G401 (cell line): ENCODE measurements around the gene PLEKHA7. TPM values are rescaled to one million over a fixed set of nuclear protein-coding genes. Genes with fewer than 3 reads are reported as not detected.

Source experiments
- DNase-seq: peaks from one replicate; pipeline ENCODE4 v3.0.0-alpha.2; 2015; ENCODE audit warnings: low spot score
- in situ Hi-C: cut with HindIII; loops from 2 replicates; pipeline ENCODE4 v1.10.0; 2016; ENCODE audit warnings: low sequenced_read_pairs, mixed read lengths
- total RNA-seq: library from RNA; depleted of rRNA; stranded (reverse); fragments of >200 nt; shearing (Covaris generic); gene quantifications from 2 replicates; pipeline ENCODE4 v1.2.3, GENCODE V29; 2014

The PLEKHA7 gene
- total RNA-seq, 1 experiment from 2014 or later, result 0.03 TPM

DNA sequence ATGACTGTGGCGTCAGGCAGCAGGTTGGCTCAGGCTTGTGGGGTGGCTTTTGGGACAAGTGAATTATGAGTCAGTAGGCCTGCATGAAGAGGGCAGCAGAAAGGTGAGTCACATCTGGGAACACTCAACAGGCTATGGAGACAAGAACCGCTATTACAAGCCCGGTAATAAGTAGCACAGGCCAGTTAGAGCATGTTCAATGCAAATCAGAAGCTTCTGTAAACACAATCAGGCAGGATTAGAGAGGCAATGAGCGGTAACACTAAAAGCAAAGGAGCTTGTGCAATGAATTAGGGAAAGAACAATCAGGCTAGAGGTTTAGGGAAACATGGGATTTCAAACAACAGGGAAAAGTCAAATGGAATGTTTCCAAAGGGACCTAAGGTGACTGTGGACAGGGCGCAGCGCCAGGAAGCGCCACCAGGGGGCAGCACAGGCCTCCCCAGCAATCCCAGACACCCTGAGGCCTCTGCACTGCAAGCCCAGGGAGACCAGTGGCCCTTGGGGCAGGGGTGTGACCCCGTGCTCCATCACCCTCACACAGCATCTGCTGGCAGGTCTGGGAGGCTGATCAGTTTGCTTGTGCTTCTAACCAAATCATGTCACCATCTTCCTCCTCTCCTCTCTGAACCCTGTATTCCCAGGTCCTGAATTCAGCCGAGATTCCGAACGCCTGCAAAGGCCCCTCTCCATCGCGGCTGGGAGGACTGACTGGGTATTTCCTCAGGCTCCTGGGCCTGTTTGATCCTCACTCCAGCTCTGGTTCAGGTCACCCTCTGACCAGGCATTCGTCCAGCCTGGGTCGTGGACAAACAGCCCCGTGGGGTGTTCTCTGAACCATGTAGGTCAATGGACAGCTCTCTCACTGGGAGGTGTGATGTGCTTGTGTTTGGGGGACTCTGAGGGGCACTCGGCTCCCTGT is 225.8 kb downstream of the PLEKHA7 start:
- in situ Hi-C loops, result no loop called here
- peak; percentile 35 for DNase-seq

DNA sequence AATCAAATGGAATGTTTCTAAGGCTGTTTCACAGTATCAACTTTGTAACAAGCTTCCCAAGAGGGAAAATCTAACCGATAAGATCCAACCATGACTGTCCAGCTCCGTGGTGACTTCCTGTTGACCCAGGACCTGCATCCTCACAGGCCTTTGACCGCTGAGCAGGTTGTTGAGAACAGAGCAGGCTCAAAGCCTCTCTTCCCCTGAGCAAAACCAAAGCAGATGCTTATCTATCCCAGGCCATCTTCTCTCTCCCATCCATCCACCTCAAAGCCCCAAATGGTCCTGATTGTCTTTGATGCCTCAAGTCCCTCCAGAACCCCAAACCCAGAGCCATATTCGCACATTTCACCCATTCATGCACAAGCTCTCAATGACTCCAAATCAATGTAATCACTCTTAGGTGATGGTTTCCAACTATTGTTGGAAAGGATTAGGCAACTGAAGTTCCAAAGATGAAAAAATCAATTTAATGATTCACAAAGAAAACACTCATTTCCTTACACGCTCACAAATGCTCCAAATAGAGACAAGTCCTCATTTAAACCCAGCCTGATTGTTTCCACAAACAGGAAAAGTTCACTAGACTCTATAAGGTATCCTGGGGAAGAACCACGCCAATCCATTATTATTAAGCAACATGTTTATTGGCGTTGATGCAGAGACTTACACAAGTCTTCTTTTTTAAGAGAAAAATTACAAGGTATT is 227.0 kb downstream of the PLEKHA7 start:
- in situ Hi-C loops, result no loop called here
- no peak for DNase-seq

DNA sequence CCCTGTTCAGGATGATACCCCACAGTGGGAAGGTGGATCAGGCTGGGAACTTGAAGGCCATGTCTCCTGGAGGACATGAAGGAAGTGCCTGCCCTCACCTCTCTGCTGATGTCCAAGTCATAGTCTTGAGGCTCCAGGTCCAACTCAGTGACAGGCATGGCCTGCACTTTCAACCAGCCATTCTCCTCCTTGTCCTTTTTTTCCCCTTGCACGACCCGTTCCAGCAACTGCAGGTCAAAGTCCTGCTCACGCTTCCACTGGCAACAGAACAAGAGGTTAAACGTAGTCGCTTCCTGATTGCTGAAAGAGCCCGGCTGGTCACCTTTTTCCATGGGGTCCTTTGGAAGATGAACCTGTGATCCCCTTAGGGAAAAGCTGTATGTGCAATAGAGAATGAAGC is 228.1 kb downstream of the PLEKHA7 start:
- DNase-seq, result no peak
- in situ Hi-C loops, result no loop called here

DNA sequence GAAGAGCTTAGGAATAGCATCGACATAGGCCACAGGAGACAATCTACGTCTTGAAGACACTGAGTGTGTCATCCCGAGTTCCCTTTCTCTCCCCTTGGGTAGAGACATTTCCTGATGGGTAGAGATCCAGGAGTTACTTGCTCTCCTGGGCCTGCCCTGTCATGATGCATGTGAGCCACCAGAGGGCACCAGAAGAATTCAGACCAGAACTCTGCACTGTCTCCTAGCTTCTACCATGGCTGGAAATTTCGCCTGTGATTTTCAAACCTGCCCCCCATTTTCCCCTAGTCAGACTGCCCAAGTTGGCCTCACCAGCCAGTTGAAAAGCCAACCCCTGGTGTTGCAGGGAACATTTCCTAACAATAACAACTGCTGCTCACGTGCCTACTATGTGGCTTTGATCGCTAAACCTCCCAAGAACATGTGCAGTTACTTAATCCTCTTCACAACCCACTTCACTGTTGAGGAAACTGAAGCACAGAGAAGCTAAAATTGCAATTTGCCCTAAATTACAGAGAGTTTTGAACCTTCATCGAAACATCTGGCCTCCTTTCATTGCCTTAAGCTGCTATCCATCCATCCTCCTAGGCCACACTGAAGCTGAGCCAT is 228.6 kb downstream of the PLEKHA7 start:
- DNase-seq, result peak; percentile 76
- in situ Hi-C loops, result no loop called here

DNA sequence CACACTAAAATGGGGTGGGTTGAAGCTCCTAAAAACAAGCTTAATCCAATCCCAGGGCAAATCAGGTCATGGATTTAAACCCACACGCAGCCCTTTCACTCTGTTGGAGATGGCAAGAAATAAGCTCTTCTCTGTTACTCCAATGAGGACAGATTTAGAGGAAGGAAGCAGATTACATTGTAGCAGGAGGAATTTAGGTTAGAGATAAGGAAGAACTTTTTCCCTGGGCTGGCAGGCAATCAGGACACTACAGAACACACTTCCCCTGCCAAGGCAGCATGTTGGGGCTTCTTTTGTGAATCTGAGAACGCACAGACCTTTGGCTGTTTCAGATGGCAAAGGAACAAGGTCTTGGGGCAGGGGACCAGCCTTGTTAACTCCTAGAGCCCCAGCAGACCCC is 229.5 kb downstream of the PLEKHA7 start:
- in situ Hi-C loops, result no loop called here

DNA sequence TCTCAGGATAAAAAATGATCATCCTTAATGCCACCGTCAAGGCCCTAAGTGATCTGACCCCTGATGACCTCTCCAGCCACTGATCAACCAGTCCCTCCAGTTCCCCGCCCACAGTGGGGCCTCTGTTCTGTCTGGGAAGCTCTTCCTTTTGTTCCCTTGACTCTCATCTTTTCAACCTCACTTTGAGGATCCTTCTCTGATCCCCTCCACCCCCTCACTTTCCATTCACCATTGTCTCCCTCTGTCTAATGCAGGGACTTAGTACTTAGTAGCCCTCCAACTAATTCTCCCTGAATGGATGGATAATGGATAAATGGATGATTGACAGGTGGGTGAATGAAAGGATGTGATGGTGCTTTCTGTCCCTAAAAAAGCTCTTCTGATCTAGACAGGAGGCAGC is 230.1 kb downstream of the PLEKHA7 start:
- no peak for DNase-seq
- in situ Hi-C loops, result no loop called here

More for the DNA sequence above, 229.5 kb downstream of the PLEKHA7 start:
- DNase-seq, result no peak

DNA sequence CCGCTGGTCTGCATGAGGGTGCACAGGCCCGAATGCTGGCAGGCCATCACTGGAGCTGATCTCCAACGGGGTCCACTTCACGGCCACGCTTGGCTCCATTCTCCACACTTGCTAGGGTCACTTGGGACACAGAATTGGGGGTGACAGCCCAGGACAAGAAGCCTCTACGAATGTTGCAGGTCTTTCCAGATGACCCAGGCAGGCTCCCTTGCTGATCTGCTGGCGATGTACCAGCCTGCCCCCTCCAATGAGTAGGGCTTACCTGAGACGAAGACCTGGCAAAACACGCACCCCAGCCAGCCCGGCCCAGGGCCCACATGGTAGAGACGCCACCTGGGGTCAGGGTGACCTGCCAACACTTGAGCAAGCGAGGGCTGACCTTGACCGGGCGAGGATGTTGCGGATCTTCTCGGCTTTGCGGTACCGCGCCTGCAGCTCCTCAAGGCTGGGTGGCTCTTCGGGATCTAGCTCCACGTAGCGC is 230.9 kb downstream of the PLEKHA7 start:
- in situ Hi-C loops, result no loop called here
- no peak for DNase-seq

DNA sequence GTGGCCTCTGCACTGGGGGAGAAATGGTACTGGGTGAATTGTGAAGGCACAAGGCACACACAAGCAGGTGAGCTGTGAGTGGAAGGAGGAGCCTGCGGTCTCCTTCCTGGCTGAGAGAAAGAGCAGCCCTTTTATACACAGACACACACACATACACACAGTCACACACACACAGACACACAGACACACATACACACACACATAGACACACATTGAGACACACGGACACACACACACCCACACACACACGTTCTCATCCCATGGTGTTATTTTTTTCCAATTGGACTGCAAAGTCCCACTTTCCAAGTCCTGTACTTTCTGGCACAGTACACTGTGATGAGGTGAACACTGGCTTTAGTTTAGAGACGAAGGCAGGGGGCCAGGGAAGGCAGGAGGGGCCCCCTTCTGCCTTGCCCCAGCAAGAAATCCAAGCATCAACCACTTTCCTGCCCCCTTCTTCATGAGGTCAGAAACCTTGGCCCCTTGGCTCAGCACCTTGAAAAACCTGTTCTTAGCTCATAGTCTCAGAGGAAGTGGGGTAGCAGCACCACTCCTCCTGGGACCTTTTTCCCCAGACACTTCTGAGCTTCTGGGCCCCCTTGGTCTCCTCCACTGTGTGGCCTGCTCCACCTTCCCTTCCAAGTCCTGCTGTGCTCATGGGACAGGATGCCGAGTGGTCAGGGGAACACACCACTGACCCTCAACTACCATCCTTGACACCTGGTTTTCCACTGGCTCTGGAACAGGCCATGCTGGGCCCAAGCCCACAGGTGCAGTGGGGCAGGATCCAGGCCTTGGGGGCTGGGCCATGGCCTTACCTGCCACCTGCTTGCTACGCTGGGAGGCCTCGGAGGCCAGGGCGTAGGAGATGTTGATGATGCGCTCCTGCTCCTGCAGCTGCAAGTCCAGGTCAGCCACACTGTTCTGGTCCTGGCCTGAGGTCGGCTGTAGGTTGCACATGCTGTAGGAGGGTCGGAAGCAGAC is 232.0 kb downstream of the PLEKHA7 start:
- DNase-seq, result no peak
- in situ Hi-C loops, result no loop called here

DNA sequence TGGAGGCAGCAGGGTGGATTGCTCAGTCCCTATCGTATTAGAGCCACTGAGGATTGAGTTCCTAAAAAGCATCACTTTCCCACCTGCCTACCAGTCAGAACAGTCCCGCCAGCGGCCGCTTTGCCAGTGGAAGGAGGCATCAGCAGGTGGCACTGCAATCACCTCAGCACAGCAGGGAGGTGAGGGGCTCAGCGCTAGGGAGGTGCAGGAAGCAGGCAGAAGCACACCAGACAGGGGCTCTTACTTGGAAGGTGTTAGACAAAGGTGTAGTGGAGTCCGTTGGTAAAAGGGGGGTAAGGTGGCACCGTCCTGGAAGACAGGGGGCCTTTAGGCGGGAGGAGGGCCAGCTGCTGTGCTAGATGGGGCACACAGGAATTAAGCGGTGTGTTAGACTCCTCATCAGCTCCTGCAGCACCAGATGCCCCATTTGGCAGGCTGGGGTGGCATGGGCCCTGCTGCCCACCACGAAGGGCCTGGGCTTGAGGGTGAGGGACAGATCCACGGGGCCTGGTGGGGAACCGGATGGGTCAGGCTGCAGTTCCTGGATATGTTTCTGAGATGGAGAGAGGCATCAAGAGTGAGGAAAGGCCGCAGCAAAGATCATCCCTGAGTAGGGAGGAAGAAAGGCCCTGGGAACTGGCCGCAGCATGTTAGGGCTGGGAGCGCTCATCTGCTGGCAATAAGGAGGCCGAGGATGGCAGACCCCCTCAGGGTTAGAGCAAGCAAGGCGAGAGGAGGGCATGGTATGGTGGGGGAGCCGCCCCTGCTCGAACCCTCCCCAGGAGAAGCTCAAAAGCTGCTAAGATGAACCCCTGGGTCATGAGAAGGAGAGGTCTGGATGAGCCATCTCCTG is 233.3 kb downstream of the PLEKHA7 start:
- no peak for DNase-seq
- in situ Hi-C loops, result no loop called here

DNA sequence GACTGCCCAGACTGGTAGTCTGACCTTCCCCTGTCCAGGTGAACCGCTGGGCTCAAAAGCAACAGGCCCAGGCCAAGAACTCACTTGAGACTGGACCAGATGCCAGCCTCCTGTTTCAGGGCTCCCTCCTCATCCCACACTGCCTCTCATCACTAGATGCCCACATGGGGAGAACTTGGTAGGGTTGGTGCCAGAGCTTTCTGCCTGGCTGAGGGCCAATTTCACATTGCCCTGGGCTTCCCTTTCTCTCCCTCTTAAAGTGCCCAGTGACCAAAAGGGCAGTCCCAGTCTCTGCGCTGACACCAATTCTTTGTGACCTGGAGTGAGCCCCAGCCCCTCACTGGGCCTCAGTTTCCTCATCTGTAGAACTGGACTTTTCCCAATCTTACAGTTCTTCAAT is 234.1 kb downstream of the PLEKHA7 start:
- no peak for DNase-seq
- in situ Hi-C loops, result no loop called here

DNA sequence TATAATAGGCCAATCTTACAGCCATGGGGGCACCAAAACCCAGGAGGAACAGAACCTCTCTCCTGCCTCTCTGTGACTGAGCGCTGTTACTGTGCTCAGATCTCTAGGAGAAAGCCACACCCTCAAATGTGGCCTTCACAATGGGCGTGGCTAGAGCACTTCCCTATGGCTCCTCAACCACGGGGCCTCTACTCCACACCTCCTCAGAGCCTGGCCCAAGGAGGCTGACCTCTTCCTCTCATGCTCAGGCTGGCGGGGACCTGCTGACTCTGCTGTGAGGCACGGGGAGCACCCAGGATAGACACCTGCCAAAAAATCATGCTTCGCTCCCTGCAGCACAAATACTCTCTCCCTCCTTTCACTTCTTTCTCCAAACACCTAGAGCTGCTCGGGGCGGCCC is 234.8 kb downstream of the PLEKHA7 start:
- in situ Hi-C loops, result no loop called here
- no peak for DNase-seq

DNA sequence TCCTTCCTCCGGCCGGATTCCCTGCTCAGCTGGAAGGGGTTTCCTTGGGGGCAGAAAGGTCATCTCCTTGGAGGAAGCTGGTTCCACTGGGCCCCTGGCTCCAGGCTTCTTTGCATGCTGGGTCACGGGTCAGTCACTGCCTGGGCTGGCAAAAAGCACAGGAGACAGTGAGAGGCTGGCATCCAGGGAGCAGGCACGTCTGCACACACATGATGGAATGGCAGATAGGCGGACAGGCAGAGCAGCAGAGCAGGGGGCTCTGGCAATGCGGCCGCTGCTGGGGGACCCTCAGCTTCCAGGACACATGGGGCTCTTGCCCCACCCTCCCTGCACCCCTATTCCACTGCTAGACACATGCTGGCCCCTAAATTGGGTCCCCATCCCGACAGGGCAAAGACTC is 235.3 kb downstream of the PLEKHA7 start:
- in situ Hi-C loops, result no loop called here
- no peak for DNase-seq

DNA sequence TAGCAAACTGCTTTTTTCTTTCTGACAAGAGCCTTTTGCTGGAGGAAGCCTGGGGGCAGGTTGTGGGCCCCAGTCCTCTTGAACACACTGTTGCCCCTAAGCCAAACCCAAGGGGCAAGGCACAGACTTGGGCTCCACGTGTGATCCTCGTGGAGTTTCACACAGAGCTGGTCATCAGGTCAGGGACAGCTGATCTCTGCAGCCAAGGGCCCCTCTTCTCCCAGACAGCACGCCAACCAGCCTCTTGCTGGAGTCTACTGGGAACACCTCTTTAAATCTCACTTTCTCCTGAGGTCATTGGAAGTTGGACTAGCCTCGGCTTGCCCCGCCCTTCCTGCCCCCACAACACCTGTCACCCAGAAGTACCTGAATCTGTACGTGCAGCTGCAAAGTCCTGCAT is 235.9 kb downstream of the PLEKHA7 start:
- in situ Hi-C loops, result no loop called here
- no peak for DNase-seq

DNA sequence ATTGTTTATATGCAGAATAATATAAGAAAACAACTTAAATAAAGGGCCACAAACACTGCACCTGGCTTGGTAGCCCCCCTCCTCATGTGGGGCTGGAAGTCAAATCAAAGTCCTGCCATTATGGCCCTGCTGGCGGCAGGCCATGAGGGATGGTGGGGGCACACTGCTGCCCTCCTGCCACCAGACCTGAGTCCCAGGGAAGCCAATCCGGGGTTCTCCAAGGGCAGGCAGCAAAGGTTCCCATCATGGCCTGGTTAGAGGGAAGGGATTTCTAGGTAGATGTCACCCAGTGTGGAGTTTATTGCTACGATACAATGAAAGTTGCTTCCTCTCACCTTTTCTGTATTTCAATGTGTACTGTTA is 236.6 kb downstream of the PLEKHA7 start:
- no peak for DNase-seq
- in situ Hi-C loops, result no loop called here

DNA sequence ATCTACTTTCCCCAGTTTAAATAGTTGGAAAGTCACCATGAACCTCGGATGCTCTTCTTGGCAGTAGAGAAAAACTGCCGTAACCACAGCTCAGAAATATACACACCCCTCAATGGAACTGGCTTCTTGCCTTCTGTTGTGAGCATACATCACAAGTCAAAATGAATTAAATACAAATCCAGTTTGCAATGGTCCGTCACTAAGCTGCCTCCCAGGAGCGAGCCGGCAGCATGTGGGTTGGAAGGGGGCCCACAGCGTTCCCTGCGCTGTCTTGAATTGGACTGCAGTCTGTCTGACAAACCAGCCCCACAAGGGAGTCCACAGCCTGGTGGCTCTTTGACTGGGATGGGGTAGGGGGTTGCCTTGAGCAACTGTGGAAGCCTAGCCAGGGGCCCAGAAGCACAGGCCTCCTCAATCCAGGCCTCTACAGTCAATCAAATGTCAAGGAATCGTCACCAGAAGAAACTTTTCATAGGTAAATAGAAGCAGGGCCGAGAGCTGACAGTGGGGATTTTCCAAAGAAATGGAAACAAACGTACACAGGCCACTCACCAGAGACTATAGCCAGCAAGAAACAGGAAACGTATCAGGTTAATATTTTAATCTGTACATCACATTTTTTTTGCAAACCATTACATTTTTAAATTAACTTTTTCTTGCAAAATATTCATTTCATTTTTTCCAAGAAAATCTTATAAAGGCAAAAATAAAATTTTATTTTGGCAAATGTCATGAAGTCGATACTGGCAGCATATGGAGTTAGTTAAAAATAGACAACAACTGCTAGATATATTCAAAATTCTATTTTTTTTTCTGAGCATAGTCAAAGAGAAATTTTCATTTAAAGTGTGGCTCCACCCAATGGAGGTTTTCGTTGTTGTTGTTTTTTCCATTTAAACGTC is 237.3 kb downstream of the PLEKHA7 start:
- in situ Hi-C loops, result no loop called here
- peak; percentile 48 for DNase-seq

DNA sequence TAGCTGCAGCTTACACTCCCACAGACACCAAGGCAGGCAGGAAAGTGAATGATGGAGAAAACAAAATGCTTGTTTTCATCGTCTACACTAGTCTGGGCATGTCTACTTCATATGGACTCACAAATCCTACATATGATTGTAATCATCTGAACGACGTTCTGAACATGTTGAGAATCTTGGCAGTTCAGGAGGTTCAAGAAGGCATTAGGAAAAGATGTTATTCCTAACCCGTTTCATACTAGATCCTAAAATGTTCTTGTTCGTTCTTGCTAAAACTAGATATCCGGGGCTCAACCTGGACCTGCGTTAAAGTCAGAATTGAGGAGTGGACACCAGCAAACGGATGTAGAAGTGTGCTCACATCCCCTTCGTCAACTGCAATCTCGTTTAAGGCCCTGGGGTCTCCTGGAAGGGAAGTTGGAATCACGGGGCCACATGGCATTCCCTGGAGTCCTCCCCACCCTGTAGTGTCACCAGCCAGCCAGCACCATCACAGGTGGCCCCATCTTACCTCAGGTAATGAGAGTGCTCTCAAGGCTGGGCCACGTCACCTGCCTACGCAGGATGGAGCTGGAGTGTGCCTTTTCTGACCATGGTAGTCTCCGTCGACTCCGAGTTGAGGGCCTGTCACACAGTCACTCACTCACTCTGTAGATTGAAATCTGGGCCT is 238.5 kb downstream of the PLEKHA7 start:
- DNase-seq, result no peak
- in situ Hi-C loops, result no loop called here
